Transverse colon (tissue), 3 donors: ENCODE measurements around the gene C3orf52.

Source experiments
- CTCF ChIP-seq, 5 experiments: fragments of 200-600 bp in 3 of 5; fragments of 450-650 bp in 2 of 5; sonication (generic) in 3 of 5; IDR thresholded peaks; 1 replicate in 2 of 5; 2 replicates in 3 of 5; pipeline ENCODE4 v1.5.1; 2016 to 2017; ENCODE audit warnings: antibody characterized with exemption in 5 of 5, inconsistent platforms in 3 of 5, mild to moderate bottlenecking in 2 of 5, moderate library complexity in 1 of 5
- EP300 ChIP-seq: sonication (generic); formaldehyde crosslinking; IDR thresholded peaks from one replicate; pipeline ENCODE4 v1.6.1; 2017; ENCODE audit warnings: antibody characterized with exemption, low read depth

GRCh38 chr3:112083239-112083638, 3.0 kb upstream of the C3orf52 start:
- TF ChIP-seq CTCF (IDR thresholded peaks at IDR 0.05) = no peak
- no peak for TF ChIP-seq EP300
